K562 treated with DMSO at 1 percent for 48 hours (cell line): Measurements from ENCODE around the gene TSPY9. TPM values are rescaled to one million over a fixed set of nuclear protein-coding genes. Genes with fewer than 3 reads are reported as not detected.

Experiments
- total RNA-seq: library from RNA; unstranded; fragments of 300-600 nt; gene quantifications from 2 replicates; pipeline ENCODE4 v1.2.3, GENCODE V29; 2022; ENCODE audit warnings: low replicate concordance; ENCODE audit errors: extremely low read depth

Gene TSPY9
- not detected in 2 replicates for total RNA-seq

GRCh38 chrY:9486967-9487366, at the start of gene TSPY9:
TSS of gene TSPY9 (plus strand) at chrY:9487267. CDS start at chrY:9487313, 46 bp downstream.

GRCh38 chrY:9466655-9467054, 20.4 kb upstream of the TSPY9 start, which contains the start of gene TSPY1:
TSS of gene TSPY1 (plus strand) at chrY:9466955. CDS start at chrY:9467001, 46 bp downstream.

GRCh38 chrY:9527580-9527979, 40.5 kb downstream of the TSPY9 start, which contains the start of gene TSPY10:
TSS of gene TSPY10 (plus strand) at chrY:9527880. CDS start at chrY:9527926, 46 bp downstream.

Other genes with a start within 250 kb of the TSPY9 start
- gene TSPY4, start 149.8 kb upstream of the TSPY9 start, total RNA-seq, result not detected in 2 replicates
- not detected in 2 replicates for gene TSPY8, start 129.5 kb upstream of the TSPY9 start, total RNA-seq
- gene TSPY3, start 88.8 kb upstream of the TSPY9 start, total RNA-seq, result not detected in 2 replicates
- gene TSPY1, start 20.3 kb upstream of the TSPY9 start, total RNA-seq, result not detected in 2 replicates
- not detected in 2 replicates for gene TSPY10, start 40.6 kb downstream of the TSPY9 start, total RNA-seq